Measurements from ENCODE around the gene SH3GL1.

Gene SH3GL1

DNA sequence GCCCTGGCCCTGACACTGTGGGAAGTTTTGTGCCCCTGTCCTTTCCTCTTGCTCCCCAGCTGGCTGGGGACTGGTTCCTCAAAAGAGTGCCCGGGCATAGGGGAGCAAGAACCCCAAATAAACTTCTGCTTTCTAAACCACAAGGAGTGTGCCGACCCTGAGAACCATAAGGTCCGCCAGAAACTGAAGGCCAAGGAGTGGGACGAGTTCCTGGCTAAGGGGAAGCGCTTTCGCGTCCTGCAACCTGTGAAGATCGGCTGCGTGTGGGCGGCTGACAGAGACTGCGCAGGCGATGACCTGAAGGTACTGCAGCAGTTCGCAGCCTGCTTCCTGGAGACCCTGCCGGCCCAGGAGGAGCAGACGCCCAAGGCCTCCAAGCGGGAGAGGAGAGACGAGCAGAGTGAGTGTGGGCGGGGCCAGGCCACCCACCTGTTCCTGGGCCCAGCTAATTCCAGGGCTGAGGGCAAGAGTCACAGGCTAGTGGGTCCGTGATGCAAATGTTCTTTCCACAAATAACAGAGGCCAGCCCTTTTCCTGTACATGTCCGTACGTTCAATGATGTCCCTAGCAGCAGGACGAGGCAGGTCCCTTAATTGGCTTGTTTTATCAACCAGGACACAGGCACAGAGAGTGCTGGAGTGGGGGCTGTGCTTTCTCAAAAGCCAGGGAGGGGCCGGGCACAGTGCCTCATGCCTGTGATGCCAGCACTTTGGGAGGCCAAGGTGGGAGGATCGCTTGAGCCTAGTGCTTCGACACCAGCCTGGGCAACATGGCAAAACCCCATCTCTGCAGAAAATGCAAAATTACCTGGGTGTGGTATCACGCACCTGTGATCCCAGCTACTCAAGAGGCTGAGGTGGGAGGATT lies 31.7 kb upstream of the SH3GL1 start:
- DNase-seq = no peak

DNA sequence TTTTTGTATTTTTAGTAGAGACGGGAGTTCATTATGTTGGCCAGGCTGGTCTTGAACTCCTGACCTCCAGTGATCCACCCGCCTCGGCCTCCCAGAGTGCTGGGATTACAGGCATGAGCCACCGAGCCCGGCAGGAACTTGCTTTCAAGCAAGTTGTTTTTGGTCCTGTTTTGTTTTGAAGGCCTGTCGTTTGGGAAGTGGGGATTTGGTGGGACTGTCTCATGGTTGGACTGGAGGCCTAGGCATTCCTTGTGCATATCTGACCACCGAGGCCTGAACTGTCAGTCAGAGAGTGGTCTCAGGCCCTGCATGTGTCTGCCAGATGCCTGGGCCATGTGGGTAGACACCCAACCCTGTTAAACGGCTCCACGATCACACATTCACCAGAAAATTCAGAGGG lies 30.9 kb upstream of the SH3GL1 start:
- no peak for DNase-seq

GRCh38 chr19:4430760-4431159 lies 30.4 kb upstream of the SH3GL1 start:
- no peak for DNase-seq

DNA sequence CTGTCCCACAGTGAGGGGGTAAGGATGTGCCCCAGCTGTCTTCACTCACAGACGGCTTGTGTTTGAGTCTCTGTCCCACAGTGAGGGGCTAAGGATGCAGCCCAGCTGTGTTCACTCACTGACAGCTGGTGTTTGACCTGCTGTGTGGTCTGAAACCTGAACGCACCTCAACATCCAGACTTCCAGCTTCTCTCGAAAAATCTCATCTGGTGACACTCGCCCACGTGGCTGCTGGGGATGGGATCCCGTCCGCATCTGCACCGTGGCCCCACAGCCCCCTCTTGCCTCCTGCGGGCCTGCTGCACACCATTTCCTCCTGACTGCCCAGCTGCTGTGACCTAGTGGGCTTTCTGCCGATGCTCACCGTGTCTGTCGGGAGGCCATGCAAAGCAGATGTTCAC lies 29.4 kb upstream of the SH3GL1 start:
- no peak for DNase-seq

DNA sequence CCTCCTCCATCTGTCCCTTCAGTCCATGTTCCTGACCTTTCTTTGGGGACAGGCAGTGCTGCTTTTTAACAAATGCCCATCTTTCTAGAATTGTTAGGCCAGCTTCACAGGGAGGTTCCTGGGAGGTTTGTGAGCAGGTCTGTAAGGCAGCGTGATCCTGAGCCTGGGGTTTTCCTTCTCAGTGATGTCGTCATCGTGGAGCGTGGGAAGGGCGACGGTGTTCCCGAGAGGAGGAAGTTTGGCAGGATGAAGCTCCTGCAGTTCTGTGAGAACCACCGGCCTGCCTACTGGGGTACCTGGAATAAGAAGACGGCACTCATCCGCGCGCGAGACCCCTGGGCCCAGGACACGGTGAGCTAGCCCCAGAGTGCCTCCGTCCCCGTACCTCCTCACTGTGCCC lies 28.9 kb upstream of the SH3GL1 start:
- DNase-seq = no peak

GRCh38 chr19:4428326-4428975 lies 28.1 kb upstream of the SH3GL1 start:
- DNase-seq = no peak

- DNase-seq = peak; percentile 85
Observed at GRCh38 chr19:4425537-4425936, 25.2 kb upstream of the SH3GL1 start.

- DNase-seq = no peak
Observed at GRCh38 chr19:4423416-4424126, 23.2 kb upstream of the SH3GL1 start.

- DNase-seq = no peak
Observed at GRCh38 chr19:4416268-4416667, 15.9 kb upstream of the SH3GL1 start.

DNA sequence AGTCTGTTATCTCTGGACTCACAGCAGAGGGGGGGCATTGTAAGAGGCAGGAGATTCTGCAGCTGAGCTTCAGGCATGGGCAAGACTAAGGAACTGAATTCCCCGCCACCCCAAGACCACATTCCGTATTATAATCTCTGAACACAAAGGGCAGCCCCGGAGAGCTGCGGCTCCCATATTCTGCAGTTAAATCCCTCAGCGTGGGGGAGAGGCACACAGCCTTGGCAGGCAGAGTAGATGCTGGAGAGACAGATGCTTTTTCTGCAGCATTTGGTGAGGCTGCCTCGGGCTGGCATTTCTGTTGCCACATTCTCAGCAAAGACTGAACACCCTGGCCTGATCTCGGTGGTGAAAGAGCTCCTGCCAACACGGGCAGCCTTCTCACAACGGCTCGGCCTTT lies 15.0 kb upstream of the SH3GL1 start:
- no peak for DNase-seq

- no peak for DNase-seq
Observed at GRCh38 chr19:4414800-4415321, 14.5 kb upstream of the SH3GL1 start.

DNA sequence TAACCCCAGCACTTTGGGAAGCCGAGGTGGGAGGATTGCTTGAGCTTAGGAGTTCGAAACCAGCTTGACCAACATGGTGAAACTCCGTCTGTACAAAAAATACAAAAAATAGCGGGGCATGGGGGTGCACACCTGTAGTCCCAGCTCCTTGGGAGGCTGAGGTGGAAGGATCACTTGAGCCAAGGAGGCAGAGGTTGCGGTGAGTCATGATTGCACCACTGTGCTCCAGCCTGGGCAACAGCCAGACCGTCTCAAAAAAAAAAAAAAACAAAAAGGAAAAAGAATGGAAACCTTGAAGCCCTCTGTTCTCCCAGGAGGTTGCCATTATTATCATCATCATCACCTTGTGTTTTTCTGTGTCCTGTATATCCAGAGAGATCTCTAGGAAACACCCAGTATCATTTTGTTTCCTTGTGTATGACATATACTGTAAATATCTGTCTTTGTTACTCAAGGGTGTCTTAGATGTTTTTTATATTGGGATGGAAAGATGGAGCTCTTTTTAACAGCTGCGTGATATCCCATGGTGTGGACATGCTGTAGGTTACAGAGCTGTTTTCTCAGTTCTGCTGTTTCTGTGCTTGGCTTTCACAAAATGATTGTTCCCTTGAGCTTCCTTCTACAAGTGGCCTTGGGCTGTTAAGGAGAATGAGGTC lies 13.9 kb upstream of the SH3GL1 start:
- no peak for DNase-seq

DNA sequence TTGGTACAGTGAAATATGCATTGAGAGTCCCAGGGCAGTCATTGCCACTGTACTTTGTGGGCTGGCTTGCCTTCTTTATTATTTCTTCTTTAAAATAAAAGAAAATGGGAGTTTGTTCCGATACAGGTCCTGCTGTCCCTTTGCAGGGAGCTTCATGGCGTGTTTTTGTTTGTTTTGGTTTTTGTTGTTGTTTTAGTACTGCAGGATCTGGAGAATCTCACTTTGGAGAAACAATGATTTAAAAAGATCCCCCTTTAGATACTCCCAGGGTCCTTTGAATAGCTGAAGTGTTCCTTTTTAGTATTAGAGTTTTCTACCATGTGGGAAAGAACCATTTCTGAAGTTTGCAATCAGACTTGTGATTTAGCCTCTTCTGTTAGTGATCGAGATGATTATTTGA lies 13.2 kb upstream of the SH3GL1 start:
- DNase-seq = no peak

DNA sequence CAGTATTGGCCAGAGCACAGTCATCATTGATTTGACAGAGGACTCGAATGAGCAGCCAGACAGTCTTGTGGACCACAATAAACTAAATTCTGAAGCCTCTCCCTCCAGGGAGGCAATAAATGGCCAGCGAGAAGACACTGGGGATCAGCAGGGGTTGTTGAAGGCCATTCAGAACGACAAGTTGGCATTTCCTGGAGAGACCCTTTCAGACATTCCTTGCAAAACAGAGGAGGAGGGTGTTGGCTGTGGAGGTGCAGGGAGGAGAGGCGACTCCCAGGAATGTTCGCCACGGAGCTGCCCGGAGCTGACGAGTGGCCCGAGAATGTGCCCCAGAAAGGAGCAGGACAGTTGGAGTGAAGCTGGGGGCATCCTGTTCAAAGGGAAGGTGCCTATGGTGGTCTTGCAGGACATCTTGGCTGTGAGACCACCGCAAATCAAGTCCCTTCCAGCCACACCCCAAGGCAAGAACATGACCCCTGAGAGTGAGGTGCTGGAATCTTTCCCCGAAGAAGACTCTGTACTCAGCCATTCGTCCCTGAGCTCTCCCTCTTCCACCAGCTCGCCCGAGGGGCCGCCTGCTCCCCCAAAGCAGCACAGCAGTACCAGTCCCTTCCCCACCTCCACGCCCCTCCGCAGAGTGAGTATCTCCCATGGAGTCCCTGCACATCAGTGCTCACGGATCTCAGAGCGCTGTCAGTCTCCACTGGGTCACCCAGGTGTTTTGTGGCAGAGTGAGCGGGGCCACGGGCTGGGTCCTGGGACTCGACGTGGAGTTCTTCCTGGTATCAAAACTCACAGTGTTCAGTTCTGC lies 9.0 kb upstream of the SH3GL1 start:
- DNase-seq = no peak

GRCh38 chr19:4406626-4407025 lies 6.3 kb upstream of the SH3GL1 start:
- DNase-seq = no peak

DNA sequence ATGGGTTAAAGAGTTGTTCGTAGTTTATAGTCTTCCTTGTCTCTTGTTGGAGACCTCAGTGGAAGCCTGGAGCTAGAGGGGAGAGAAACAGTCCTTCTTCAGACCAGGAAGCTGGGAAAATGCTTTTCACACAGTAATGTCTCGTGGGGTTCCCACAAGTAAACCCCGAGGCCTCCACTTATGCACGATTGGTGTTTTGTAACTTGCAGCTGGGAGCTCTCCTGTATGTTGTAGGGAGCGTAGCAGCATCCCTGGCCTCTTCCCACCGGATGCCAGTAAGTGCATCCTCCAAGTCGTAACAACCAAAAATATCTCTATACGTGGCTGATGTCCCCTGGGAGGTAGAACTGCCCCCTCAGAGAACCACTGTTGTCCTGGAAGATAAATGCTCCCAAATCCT lies 5.6 kb upstream of the SH3GL1 start:
- no peak for DNase-seq

DNA sequence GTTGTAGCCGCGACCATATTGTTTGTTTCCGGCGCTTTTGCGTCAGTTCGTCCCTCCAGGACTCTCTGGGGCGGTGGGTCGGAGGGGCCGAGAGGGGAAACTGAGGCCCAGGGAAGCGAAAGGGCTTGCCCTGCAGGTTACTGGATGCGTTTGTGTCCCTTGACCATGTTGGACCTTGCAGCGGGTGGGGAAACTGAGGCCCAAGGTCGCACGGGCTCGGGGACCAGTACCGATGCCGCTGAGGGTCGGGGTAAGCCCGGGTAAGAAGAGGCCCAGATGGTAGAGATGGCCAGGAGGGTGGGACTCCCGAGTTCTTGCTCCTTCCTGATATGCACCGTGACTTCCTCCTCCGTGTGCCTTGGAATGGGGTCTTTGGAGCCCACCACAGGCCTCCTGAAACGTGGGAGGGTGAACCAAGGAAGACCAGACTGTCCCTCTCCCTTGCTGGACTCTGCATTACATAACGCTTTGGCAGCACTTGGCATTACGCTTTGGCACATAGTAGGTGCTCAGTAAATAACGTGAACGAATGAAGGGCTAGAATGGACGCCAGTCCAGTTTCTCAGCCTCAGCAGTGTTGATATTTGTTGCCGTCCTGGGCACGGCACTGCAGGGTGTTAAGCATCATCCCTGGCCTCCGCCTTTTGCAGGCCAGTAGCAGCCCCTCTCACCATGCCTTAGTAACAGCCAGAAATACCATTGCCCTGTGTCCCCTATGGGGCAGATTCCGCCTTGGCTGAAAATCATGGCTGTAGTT lies 2.8 kb upstream of the SH3GL1 start:
- DNase-seq = no peak

- DNase-seq = peak; percentile 100
Observed at GRCh38 chr19:4402171-4403004, 2.0 kb upstream of the SH3GL1 start, which contains the start of gene CHAF1A. Gene CHAF1A (plus strand): TSS chr19:4402640. CDS start chr19:4402763, 123 bp downstream.

- DNase-seq = no peak
Observed at GRCh38 chr19:4401769-4402170, 1.4 kb upstream of the SH3GL1 start.

- DNase-seq = peak; percentile 24
Observed at GRCh38 chr19:4399812-4400134, 574 bp downstream of the SH3GL1 start.

All from fibroblast of skin of back (primary cell).